ENCODE data around the gene MYMX.

DNA sequence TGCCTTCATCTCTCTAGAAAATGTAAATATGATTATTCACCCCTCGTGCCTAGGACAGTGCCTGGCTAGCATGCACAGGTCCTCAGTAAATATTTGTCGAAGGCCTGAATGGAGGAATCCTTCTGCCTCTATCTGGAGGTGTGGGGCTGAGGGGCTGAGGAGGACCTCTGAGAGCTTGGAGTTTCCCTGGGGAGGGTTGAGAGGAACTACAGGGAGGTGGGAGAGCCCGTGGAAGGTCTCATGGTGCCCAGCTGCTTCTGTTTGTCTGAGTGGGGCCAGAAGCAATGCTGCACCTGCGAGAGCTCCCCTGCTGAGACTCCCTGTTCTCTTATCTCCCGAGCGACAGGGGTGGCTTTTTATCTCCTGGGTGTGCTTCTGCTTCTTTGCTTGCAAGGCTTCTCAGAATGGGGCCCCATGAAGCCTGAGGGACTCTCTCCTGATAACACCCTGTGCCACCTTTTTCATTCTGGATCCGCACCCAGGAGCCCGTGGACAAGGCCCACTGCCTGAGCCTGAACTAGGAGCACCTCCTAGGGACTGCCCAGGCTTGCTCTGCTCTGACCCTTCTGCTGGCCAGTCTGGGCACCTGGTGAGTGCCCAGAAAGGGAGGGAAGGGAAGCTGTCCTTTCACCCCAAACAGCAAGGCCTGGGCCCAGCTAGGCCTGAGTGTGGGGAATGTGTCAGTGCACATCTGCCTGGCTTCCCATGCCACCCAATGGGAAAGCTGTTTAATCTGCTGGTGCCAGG is 9.0 kb downstream of the MYMX start:
- TF ChIP-seq MAZ (IDR thresholded peaks at IDR 0.05; ENCODE audit: borderline replicate concordance, low read depth, low read length) (no peak), CTCF (IDR thresholded peaks at IDR 0.05) (no peak), CEBPB (IDR thresholded peaks at IDR 0.05) (no peak)
- TF ChIP-seq, protein P1, sequence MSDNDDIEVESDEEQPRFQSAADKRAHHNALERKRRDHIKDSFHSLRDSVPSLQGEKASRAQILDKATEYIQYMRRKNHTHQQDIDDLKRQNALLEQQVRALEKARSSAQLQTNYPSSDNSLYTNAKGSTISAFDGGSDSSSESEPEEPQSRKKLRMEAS (IDR thresholded peaks at IDR 0.05) = no peak
- TF ChIP-seq, protein P2, sequence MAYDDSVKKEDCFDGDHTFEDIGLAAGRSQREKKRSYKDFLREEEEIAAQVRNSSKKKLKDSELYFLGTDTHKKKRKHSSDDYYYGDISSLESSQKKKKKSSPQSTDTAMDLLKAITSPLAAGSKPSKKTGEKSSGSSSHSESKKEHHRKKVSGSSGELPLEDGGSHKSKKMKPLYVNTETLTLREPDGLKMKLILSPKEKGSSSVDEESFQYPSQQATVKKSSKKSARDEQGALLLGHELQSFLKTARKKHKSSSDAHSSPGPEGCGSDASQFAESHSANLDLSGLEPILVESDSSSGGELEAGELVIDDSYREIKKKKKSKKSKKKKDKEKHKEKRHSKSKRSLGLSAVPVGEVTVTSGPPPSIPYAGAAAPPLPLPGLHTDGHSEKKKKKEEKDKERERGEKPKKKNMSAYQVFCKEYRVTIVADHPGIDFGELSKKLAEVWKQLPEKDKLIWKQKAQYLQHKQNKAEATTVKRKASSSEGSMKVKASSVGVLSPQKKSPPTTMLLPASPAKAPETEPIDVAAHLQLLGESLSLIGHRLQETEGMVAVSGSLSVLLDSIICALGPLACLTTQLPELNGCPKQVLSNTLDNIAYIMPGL (CRISPR knock-in tag; IDR thresholded peaks at IDR 0.05; ENCODE audit: borderline replicate concordance) = no peak

All from A549 (cell line).